ENCODE results near the gene TAAR2. TPM values are rescaled to one million over a fixed set of nuclear protein-coding genes. Genes with fewer than 3 reads are reported as not detected.

The TAAR2 gene
- total and polyA plus RNA-seq, 2 donors (not counting 3 experiments of a cell fraction or from before 2014, with no cell fraction given), result not detected

DNA sequence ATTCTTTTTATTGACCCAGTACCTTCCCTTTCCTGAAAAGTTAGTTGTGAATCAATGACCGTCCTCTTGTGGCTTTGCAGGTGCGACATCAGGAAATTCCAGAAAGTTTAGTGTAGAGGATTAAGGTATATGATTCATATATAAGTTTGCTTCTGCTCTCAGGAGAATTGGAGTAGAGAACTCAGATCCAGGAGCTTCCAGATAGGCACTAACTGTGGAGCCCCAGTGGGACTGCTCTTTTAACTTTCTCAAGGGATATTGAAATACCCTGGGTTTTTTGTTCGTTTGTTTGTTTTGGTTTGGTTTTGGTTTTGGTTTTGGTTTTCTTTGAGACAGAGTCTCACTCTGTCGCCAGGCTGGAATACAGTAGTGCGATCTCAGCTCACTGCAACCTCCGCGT, 9.5 kb downstream of the TAAR2 start:
- Histone ChIP-seq H2AFZ (ENCODE audit: low read depth, low read length) (no peak overlapping the region), H4K20me1 (replicated peaks; ENCODE audit: control insufficient read depth, extremely low read depth, insufficient read depth, low read length) (no peaks in the 10 kb centered on the region), H3K4me1 (ENCODE audit: control insufficient read depth, extremely low read depth, insufficient read depth, low read length) (no peaks in the 10 kb centered on the region), H3K4me2 (ENCODE audit: insufficient read depth, low read length) (no peak overlapping the region), H3K4me3 (replicated peaks in 1 of 3; ENCODE audit: insufficient read depth in 1 of 3, low read depth in 1 of 3, low read length in 3 of 3) (no peak overlapping the region), H3K9me1 (replicated peaks; ENCODE audit: control insufficient read depth, extremely low read depth, insufficient read depth, low read length) (no peaks in the 10 kb centered on the region), H3K36me3 (ENCODE audit: control insufficient read depth in 2 of 2, extremely low read depth in 1 of 2, insufficient read depth in 2 of 2, low read length in 2 of 2) (no peaks in the 10 kb centered on the region), H3K9me3 (replicated peaks; ENCODE audit: control insufficient read depth, insufficient read depth, low read length) (no peaks in the 10 kb centered on the region), H3K27ac (ENCODE audit: insufficient read depth, low read depth, low read length) (no peak overlapping the region), H3K79me2 (ENCODE audit: control insufficient read depth, insufficient read depth, low read length) (no peaks in the 10 kb centered on the region), H3K27me3 (ENCODE audit: control insufficient read depth in 2 of 2, insufficient read depth in 2 of 2, low read length in 2 of 2) (peaks cover 1 to 5% of the 10 kb centered on the region in 2 experiments), H3K9ac (replicated peaks; ENCODE audit: extremely low read depth, insufficient read depth, low read length) (no peak overlapping the region)
- TF ChIP-seq POLR2AphosphoS5 (IDR thresholded peaks at IDR 0.05; ENCODE audit: insufficient read depth, low read depth, low read length), result no peak
- no peak for TF ChIP-seq GATA2 (IDR thresholded peaks at IDR 0.05; ENCODE audit: insufficient read depth, insufficient read length, low read depth, low read length)
- TF ChIP-seq, protein P1, sequence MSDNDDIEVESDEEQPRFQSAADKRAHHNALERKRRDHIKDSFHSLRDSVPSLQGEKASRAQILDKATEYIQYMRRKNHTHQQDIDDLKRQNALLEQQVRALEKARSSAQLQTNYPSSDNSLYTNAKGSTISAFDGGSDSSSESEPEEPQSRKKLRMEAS (IDR thresholded peaks at IDR 0.05; ENCODE audit: insufficient read depth, insufficient read length), result no peak
- TF ChIP-seq, protein P2, sequence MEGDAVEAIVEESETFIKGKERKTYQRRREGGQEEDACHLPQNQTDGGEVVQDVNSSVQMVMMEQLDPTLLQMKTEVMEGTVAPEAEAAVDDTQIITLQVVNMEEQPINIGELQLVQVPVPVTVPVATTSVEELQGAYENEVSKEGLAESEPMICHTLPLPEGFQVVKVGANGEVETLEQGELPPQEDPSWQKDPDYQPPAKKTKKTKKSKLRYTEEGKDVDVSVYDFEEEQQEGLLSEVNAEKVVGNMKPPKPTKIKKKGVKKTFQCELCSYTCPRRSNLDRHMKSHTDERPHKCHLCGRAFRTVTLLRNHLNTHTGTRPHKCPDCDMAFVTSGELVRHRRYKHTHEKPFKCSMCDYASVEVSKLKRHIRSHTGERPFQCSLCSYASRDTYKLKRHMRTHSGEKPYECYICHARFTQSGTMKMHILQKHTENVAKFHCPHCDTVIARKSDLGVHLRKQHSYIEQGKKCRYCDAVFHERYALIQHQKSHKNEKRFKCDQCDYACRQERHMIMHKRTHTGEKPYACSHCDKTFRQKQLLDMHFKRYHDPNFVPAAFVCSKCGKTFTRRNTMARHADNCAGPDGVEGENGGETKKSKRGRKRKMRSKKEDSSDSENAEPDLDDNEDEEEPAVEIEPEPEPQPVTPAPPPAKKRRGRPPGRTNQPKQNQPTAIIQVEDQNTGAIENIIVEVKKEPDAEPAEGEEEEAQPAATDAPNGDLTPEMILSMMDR (IDR thresholded peaks at IDR 0.05; ENCODE audit: extremely low read depth in 1 of 2, insufficient read depth in 1 of 2, low read depth in 1 of 2, low read length in 2 of 2), result no peak
- TF ChIP-seq POLR2A (IDR thresholded peaks at IDR 0.05; ENCODE audit: low read depth, low read length), result no peak
- no peak for TF ChIP-seq EZH2 (IDR thresholded peaks at IDR 0.05; ENCODE audit: borderline replicate concordance, low read depth, low read length, severe bottlenecking)
- no peak for TF ChIP-seq MYC (IDR thresholded peaks at IDR 0.05; ENCODE audit: low read depth, low read length)
- no peak for TF ChIP-seq JUN (IDR thresholded peaks at IDR 0.05; ENCODE audit: borderline replicate concordance, insufficient read depth, insufficient read length, low read depth)
- TF ChIP-seq FOS (IDR thresholded peaks at IDR 0.05; ENCODE audit: borderline replicate concordance, insufficient read depth, low read length), result no peak
- no peak for FAIRE-seq
- intact Hi-C loops (cut with micrococcal nuclease) (no loop called here), dilution Hi-C loops (cut with MboI; ENCODE audit: extremely low pct_ligation_motif_present, low sequenced_read_pairs) (no loop called here)
- CTCF ChIA-PET, result no interaction called here
- BruUV-seq (replicated peaks), result no TSS peak
- DNase-seq (ENCODE audit: low read depth, low spot score), result no peak
- POLR2A ChIA-PET, result no interaction called here
